IMR-90 (cell line): ENCODE measurements around the gene LIX1. TPM values are rescaled to one million over a fixed set of nuclear protein-coding genes. Genes with fewer than 3 reads are reported as not detected.

ENCODE experiments used
- ATAC-seq: fragments of 200-7000 bp; cut with Tn5 transposase; 2 replicates; pipeline ENCODE4 v1.9.1; 2020; ENCODE audit warnings: low read depth, mild to moderate bottlenecking, moderate library complexity
- BruUV-seq: library from RNA; stranded (reverse); fragments of 400-500 nt; replicated peaks from 2 replicates; lab custom pipeline; 2021; lab: Mats Ljungman, UMichigan
- CTCF ChIA-PET: fragments of 300-600 bp; formaldehyde crosslinking; extraction: SDS; loops from one replicate; lab custom pipeline; 2021; ENCODE audit warnings: antibody characterized with exemption; lab: Yijun Ruan, JAX
- POLR2A ChIA-PET: fragments of 300-600 bp; sonication (Branson Sonifier 250); formaldehyde crosslinking; loops from one replicate; lab custom pipeline; 2022; ENCODE audit warnings: antibody characterized with exemption; ENCODE audit not compliant: unreplicated experiment; lab: Charles Lee
- DNase-seq: peaks from one replicate; pipeline ENCODE4 v3.0.0; 2013
- H2AFZ ChIP-seq: replicated peaks from 2 replicates; pipeline ENCODE3; 2013; ENCODE audit warnings: low read length, mild to moderate bottlenecking; ENCODE audit not compliant: poor library complexity
- H2AK5ac ChIP-seq: 2 replicates; pipeline ENCODE4 v1.6.1; 2013; ENCODE audit warnings: low read depth, low read length, inconsistent platforms
- H2AK9ac ChIP-seq: replicated peaks from 2 replicates; pipeline ENCODE3; 2013; ENCODE audit warnings: mild to moderate bottlenecking, low read depth, low read length, moderate library complexity; ENCODE audit not compliant: poor library complexity
- H2BK120ac ChIP-seq: 2 replicates; pipeline ENCODE4 v1.6.1; 2013; ENCODE audit warnings: low read depth, low read length, inconsistent platforms
- H2BK15ac ChIP-seq: 3 replicates; pipeline ENCODE4 v1.6.1; 2013; ENCODE audit warnings: low read depth, low read length, inconsistent platforms
- H2BK20ac ChIP-seq: 2 replicates; pipeline ENCODE4 v1.6.1; 2013; ENCODE audit warnings: low read depth, mild to moderate bottlenecking, inconsistent platforms, low read length, moderate library complexity
- H2BK5ac ChIP-seq: 2 replicates; pipeline ENCODE4 v1.6.1; 2013; ENCODE audit warnings: mild to moderate bottlenecking, low read depth, low read length, inconsistent platforms; ENCODE audit not compliant: poor library complexity, severe bottlenecking
- H3K14ac ChIP-seq: replicated peaks from 2 replicates; pipeline ENCODE4 v1.6.1; 2013; ENCODE audit warnings: low read depth, low read length, inconsistent platforms
- H3K18ac ChIP-seq: 2 replicates; pipeline ENCODE4 v1.6.1; 2013; ENCODE audit warnings: low read depth, low read length, control low read depth
- H3K23ac ChIP-seq: 2 replicates; pipeline ENCODE4 v1.6.1; 2013; ENCODE audit warnings: low read depth, low read length, inconsistent platforms
- H3K27ac ChIP-seq: 2 replicates; pipeline ENCODE4 v1.5.1; 2013; ENCODE audit warnings: mild to moderate bottlenecking, control low read depth, low read length; ENCODE audit not compliant: insufficient read depth
- H3K27me3 ChIP-seq: 2 replicates; pipeline ENCODE4 v1.6.1; 2013; ENCODE audit warnings: low read length; ENCODE audit not compliant: control insufficient read depth, insufficient read depth
- H3K36me3 ChIP-seq: 2 replicates; pipeline ENCODE4 v1.6.1; 2013; ENCODE audit warnings: low read length, mixed read lengths; ENCODE audit not compliant: control insufficient read depth, insufficient read depth
- H3K4ac ChIP-seq: 2 replicates; pipeline ENCODE4 v1.6.1; 2013; ENCODE audit warnings: low read depth, low read length, inconsistent platforms
- H3K4me1 ChIP-seq: 2 replicates; pipeline ENCODE4 v1.6.1; 2013; ENCODE audit warnings: low read length, mixed read lengths; ENCODE audit not compliant: control insufficient read depth, insufficient read depth
- H3K4me2 ChIP-seq: 2 replicates; pipeline ENCODE4 v1.6.1; 2013; ENCODE audit warnings: low read depth, mild to moderate bottlenecking, control low read depth, low read length, moderate library complexity
- H3K4me3 ChIP-seq: 2 replicates; pipeline ENCODE4 v1.5.1; 2013; ENCODE audit warnings: low read depth, mild to moderate bottlenecking, control low read depth, low read length, moderate library complexity; ENCODE audit not compliant: insufficient read depth
- H3K56ac ChIP-seq: 2 replicates; pipeline ENCODE4 v1.6.1; 2013; ENCODE audit warnings: low read length, inconsistent platforms; ENCODE audit not compliant: insufficient read depth; ENCODE audit errors: extremely low read depth
- H3K79me1 ChIP-seq, 2 experiments: 2 replicates each; pipeline ENCODE4 v1.6.1; 2013; ENCODE audit warnings: low read length in 2 of 2, inconsistent platforms in 1 of 2, low read depth in 1 of 2
- H3K9ac ChIP-seq: 2 replicates; pipeline ENCODE4 v1.6.1; 2013; ENCODE audit warnings: low read depth, low read length, control low read depth
- H3K9me1 ChIP-seq: 2 replicates; pipeline ENCODE4 v1.6.1; 2013; ENCODE audit warnings: low read length, inconsistent platforms; ENCODE audit not compliant: insufficient read depth
- H3K9me3 ChIP-seq: 2 replicates; pipeline ENCODE4 v1.6.1; 2013; ENCODE audit warnings: low read length; ENCODE audit not compliant: control insufficient read depth, insufficient read depth
- H4K20me1 ChIP-seq: 2 replicates; pipeline ENCODE4 v1.6.1; 2013; ENCODE audit warnings: low read length, inconsistent platforms; ENCODE audit not compliant: insufficient read depth
- H4K5ac ChIP-seq: 2 replicates; pipeline ENCODE4 v1.6.1; 2013; ENCODE audit warnings: mild to moderate bottlenecking, low read depth, low read length, control low read depth
- H4K8ac ChIP-seq, 2 experiments: 2 replicates each; pipeline ENCODE4 v1.6.1; 2013; ENCODE audit warnings: low read depth in 2 of 2, low read length in 2 of 2, control low read depth in 1 of 2, inconsistent platforms in 1 of 2
- H4K91ac ChIP-seq: 2 replicates; pipeline ENCODE4 v1.6.1; 2013; ENCODE audit warnings: low read depth, low read length, inconsistent platforms; ENCODE audit not compliant: insufficient read depth
- BHLHE40 ChIP-seq: fragments of 150-350 bp; IDR thresholded peaks from 2 replicates; pipeline ENCODE4 v1.6.1; 2016; ENCODE audit warnings: mild to moderate bottlenecking, low read depth, low read length
- CEBPB ChIP-seq: IDR thresholded peaks from 2 replicates; pipeline ENCODE4 v1.6.1; 2012; ENCODE audit warnings: low read depth, low read length, improper control_type of control experiment
- CHD1 ChIP-seq: IDR thresholded peaks from 2 replicates; pipeline ENCODE4 v1.6.1; 2012; ENCODE audit warnings: low read depth, low read length, improper control_type of control experiment
- CTCF ChIP-seq: conservative IDR thresholded peaks from 2 replicates; pipeline ENCODE4 v1.5.1; 2012; ENCODE audit warnings: mild to moderate bottlenecking, low read depth, low read length, improper control_type of control experiment
- ELK1 ChIP-seq: fragments of 150-350 bp; IDR thresholded peaks from 2 replicates; pipeline ENCODE4 v1.6.1; 2016; ENCODE audit warnings: low read depth, mild to moderate bottlenecking, low read length, moderate library complexity, borderline replicate concordance
- FOS ChIP-seq: fragments of 150-350 bp; IDR thresholded peaks from 2 replicates; pipeline ENCODE4 v1.6.1; 2016; ENCODE audit warnings: low read depth, low read length
- MAFK ChIP-seq: IDR thresholded peaks from 2 replicates; pipeline ENCODE4 v1.6.1; 2012; ENCODE audit warnings: low read depth, low read length, improper control_type of control experiment
- MAZ ChIP-seq: IDR thresholded peaks from 2 replicates; pipeline ENCODE4 v1.6.1; 2012; ENCODE audit warnings: low read depth, mild to moderate bottlenecking, low read length, improper control_type of control experiment, moderate library complexity, borderline replicate concordance
- MXI1 ChIP-seq: IDR thresholded peaks from 2 replicates; pipeline ENCODE4 v1.6.1; 2012; ENCODE audit warnings: low read depth, mild to moderate bottlenecking, low read length, moderate library complexity, borderline replicate concordance
- NFE2L2 ChIP-seq: fragments of 150-350 bp; IDR thresholded peaks from 2 replicates; pipeline ENCODE4 v1.6.1; 2016; ENCODE audit warnings: low read depth, mild to moderate bottlenecking, low read length
- POLR2A ChIP-seq: IDR thresholded peaks from 2 replicates; pipeline ENCODE4 v1.6.1; 2012; ENCODE audit warnings: mild to moderate bottlenecking, low read depth, low read length
- RAD21 ChIP-seq: IDR thresholded peaks from 2 replicates; pipeline ENCODE4 v1.6.1; 2012; ENCODE audit warnings: low read length, improper control_type of control experiment
- RCOR1 ChIP-seq: IDR thresholded peaks from 2 replicates; pipeline ENCODE4 v1.6.1; 2012; ENCODE audit warnings: mild to moderate bottlenecking, low read length, improper control_type of control experiment; ENCODE audit not compliant: insufficient replicate concordance
- RFX5 ChIP-seq: IDR thresholded peaks from 2 replicates; pipeline ENCODE4 v1.8.0; 2012; ENCODE audit warnings: low read depth, mild to moderate bottlenecking, low read length, moderate library complexity
- WGBS, 2 experiments: methylation state at CpG; one replicate each; pipeline versions ENCODE4 v1.1.5 to v1.1.7; 2013; ENCODE audit warnings: missing lambda C conversion rate in 2 of 2; ENCODE audit not compliant: insufficient read length in 1 of 2; ENCODE audit errors: extremely low coverage in 2 of 2; 5-methylcytosine and 5-hydroxymethylcytosine counted together
- dilution Hi-C: fragments of 300-500 bp; cut with HindIII; formaldehyde crosslinking; loops from one replicate; pipeline ENCODE4 v1.14.3; 2018; ENCODE audit warnings: low sequenced_read_pairs; ENCODE audit not compliant: unreplicated experiment
- in situ Hi-C: fragments of 300-500 bp; cut with MboI; formaldehyde crosslinking; loops from 3 replicates; pipeline ENCODE4 v1.14.3; 2019; ENCODE audit warnings: low sequenced_read_pairs, inconsistent platforms, mixed read lengths
- intact Hi-C: fragments of 100-400 bp; cut with micrococcal nuclease; formaldehyde crosslinking; loops from 2 replicates; pipeline ENCODE4 v1.10.0; 2022
- polyA plus RNA-seq, 3 experiments: library from polyadenylated mRNA; depleted of rRNA; stranded (reverse); fragments of >200 nt; gene quantifications; 2 replicates each; pipeline ENCODE4 v1.2.3, GENCODE V29; 2012; ENCODE audit warnings: low replicate concordance in 1 of 3
- total RNA-seq: library from RNA; depleted of rRNA; stranded (reverse); fragments of >200 nt; gene quantifications from 2 replicates; pipeline ENCODE4 v1.2.3, GENCODE V29; 2012
- TF ChIP-seq, protein P1 (sequence below): fragments of 150-350 bp; IDR thresholded peaks from 2 replicates; pipeline ENCODE4 v1.6.1; 2017; ENCODE audit warnings: mild to moderate bottlenecking, antibody characterized with exemption, low read length, low read depth

Gene LIX1
- total and polyA plus RNA-seq, 2 of the 4 experiments (the other 2 are of a cell fraction): not detected

DNA sequence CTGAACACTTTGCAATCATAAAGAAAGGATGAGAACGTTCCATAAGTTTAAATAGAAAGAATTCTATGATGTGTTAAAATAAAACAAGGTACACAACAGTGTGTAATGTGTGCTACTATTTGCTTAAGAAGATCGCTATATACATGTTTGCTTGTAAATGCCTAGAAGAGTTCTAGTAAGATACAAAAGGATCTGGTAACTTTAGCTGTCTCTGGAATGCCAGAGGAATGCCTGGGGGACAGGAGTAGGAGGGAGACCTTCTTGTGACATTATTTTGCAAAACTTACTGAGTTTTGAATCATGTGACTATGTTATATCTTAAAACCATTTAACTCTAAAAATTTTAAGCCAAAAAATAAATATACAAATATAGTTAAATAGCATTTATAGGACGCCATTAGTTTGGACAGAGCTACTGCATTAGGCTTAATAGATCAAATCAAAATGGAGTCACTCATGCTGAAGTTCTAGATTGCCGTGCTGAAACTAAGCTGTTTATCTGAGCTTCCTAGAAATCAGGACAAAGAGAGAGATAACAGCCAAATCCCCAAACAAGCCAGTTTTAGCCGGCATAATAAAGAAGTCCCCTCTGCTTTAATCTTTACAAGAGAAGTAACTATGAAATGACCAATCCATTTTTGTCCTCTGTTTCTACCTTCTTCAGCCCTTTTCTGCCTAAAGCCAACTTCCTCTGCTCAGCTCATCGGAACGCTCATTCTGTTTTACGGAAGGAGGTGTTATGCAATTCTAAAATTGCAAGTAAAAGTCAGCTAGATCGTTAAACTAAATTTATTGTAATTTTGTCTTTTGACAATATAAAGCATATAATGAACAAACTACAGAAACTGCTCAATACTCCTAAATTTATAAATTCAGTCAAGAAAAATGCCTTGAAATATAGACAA lies 44.8 kb downstream of the LIX1 start:
- no peak overlapping the region for H3K4ac ChIP-seq
- intact Hi-C loops: no loop called here
- H3K27me3 ChIP-seq: peaks cover 12% of the 10 kb centered on the region
- WGBS, 2 experiments: 60% methylated on average over 1 of the region's 9 CpGs; no CpG with 5 or more reads in 1 of the 2 experiments
- DNase-seq: no peak
- no peak overlapping the region for H3K4me3 ChIP-seq
- H2AK9ac ChIP-seq: no peak overlapping the region
- H3K56ac ChIP-seq: no peak overlapping the region
- no peaks in the 10 kb centered on the region for H3K79me1 ChIP-seq
- ChIA-PET CTCF (no interaction called here), POLR2A (no interaction called here)
- no peak overlapping the region for H2AK5ac ChIP-seq
- H3K4me2 ChIP-seq: no peak overlapping the region
- H3K14ac ChIP-seq: no peak overlapping the region
- H3K9ac ChIP-seq: no peak overlapping the region
- H3K36me3 ChIP-seq: no peaks in the 10 kb centered on the region
- H3K9me3 ChIP-seq: no peaks in the 10 kb centered on the region
- H2BK15ac ChIP-seq: no peak overlapping the region
- no peak overlapping the region for H2BK5ac ChIP-seq
- no peak overlapping the region for H4K91ac ChIP-seq
- H4K8ac ChIP-seq: no peak overlapping the region
- no peak overlapping the region for H2BK120ac ChIP-seq
- dilution Hi-C loops: no loop called here
- ATAC-seq: no peak
- H3K9me1 ChIP-seq: peaks cover 3% of the 10 kb centered on the region; the same call in 1 of the 2 replicates
- H2AFZ ChIP-seq: no peak overlapping the region
- peaks cover 4% of the 10 kb centered on the region; the same call in 1 of the 2 replicates for H3K4me1 ChIP-seq
- in situ Hi-C loops: no loop called here
- no peak overlapping the region for H3K23ac ChIP-seq
- H2BK20ac ChIP-seq: no peak overlapping the region
- BruUV-seq: no TSS peak
- H4K20me1 ChIP-seq: no peaks in the 10 kb centered on the region
- H4K5ac ChIP-seq: no peak overlapping the region
- H3K18ac ChIP-seq: no peak overlapping the region
- H3K27ac ChIP-seq: no peak overlapping the region
- TF ChIP-seq POLR2A (no peak), ELK1 (no peak), NFE2L2 (no peak), RAD21 (no peak), MAZ (no peak), BHLHE40 (no peak), RFX5 (no peak), MAFK (no peak), CHD1 (no peak), MXI1 (no peak), FOS (no peak), RCOR1 (no peak), CTCF (no peak), CEBPB (no peak)
- TF ChIP-seq, protein P1, sequence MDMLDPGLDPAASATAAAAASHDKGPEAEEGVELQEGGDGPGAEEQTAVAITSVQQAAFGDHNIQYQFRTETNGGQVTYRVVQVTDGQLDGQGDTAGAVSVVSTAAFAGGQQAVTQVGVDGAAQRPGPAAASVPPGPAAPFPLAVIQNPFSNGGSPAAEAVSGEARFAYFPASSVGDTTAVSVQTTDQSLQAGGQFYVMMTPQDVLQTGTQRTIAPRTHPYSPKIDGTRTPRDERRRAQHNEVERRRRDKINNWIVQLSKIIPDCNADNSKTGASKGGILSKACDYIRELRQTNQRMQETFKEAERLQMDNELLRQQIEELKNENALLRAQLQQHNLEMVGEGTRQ: no peak
